ENCODE data around the gene MAPKAP1. TPM values are rescaled to one million over a fixed set of nuclear protein-coding genes. Genes with fewer than 3 reads are reported as not detected.

The MAPKAP1 gene
- total and polyA plus RNA-seq, 8 donors: 49.5 to 89.5 (median 56.2) TPM

GRCh38 chr9:125556046-125556721 is 150.8 kb downstream of the MAPKAP1 start:
- Histone ChIP-seq H3K36me3 (peaks cover 0 to 9% of the 10 kb centered on the region in 2 donors), H3K27ac (no peak overlapping the region), H3K4me1 (peaks cover 3 to 8% of the 10 kb centered on the region in 2 donors), H3K9me3 (no peaks in the 10 kb centered on the region), H3K4me3 (no peak overlapping the region), H3K27me3 (no peaks in the 10 kb centered on the region)
- TF ChIP-seq CTCF (IDR thresholded peaks at IDR 0.05): no peak
- intact Hi-C loops (cut with DNase I): no loop called here
- DNase-seq (no peak), ATAC-seq (no peak)

- DNase-seq: no peak
- no peak for TF ChIP-seq CTCF (IDR thresholded peaks at IDR 0.05)
- peaks cover 16 to 20% of the 10 kb centered on the region in 2 donors for H3K4me1 ChIP-seq
- H3K27ac ChIP-seq: no peak overlapping the region
- intact Hi-C loops (cut with DNase I): no loop called here
- H3K27me3 ChIP-seq: no peaks in the 10 kb centered on the region
- no peaks in the 10 kb centered on the region for H3K9me3 ChIP-seq
- no peak for ATAC-seq
- H3K36me3 ChIP-seq: peaks cover 0 to 9% of the 10 kb centered on the region in 2 donors
- H3K4me3 ChIP-seq: no peak overlapping the region
Measured at GRCh38 chr9:125554726-125555125, 152.3 kb downstream of the MAPKAP1 start.

DNA sequence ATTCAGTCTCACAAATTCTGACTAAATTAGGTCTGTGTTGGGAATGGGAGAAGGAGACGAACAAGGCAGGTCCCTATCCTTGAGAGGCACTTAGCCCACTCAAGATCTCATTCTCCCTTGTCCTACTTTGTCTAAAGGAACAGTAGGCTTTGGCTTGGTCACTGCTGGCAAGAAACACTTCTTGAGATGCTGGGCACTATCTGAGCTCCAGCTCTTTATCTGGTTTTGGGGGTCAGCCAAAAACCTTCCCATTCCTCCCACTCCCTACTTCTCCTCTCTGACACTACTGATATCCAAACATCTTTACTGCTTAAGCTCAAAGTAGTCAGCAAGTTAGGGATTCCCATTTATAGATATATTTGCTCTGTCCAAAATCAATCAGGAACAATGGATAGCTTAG is 155.2 kb downstream of the MAPKAP1 start:
- ATAC-seq (no peak), DNase-seq (no peak)
- Histone ChIP-seq H3K36me3 (no peaks in the 10 kb centered on the region), H3K27me3 (no peaks in the 10 kb centered on the region), H3K4me1 (peaks cover 28 to 32% of the 10 kb centered on the region in 2 donors), H3K27ac (no peak overlapping the region), H3K4me3 (no peak overlapping the region), H3K9me3 (no peaks in the 10 kb centered on the region)
- intact Hi-C loops (cut with DNase I): no loop called here
- TF ChIP-seq CTCF (IDR thresholded peaks at IDR 0.05): no peak

- no peak overlapping the region for H3K4me3 ChIP-seq
- peak in 2 of 4 donors; percentile 55 to 72 for DNase-seq
- peak; percentile 56 for ATAC-seq
- peaks cover 32 to 34% of the 10 kb centered on the region in 2 donors for H3K4me1 ChIP-seq
- H3K36me3 ChIP-seq: peaks cover 0 to 5% of the 10 kb centered on the region in 2 donors
- H3K9me3 ChIP-seq: no peaks in the 10 kb centered on the region
- intact Hi-C loops (cut with DNase I): no loop called here
- TF ChIP-seq CTCF (IDR thresholded peaks at IDR 0.05): no peak
- H3K27me3 ChIP-seq: no peaks in the 10 kb centered on the region
- H3K27ac ChIP-seq: peak overlapping the region; percentile 57 to 73
Measured at GRCh38 chr9:125549891-125550885, 156.8 kb downstream of the MAPKAP1 start.

DNA sequence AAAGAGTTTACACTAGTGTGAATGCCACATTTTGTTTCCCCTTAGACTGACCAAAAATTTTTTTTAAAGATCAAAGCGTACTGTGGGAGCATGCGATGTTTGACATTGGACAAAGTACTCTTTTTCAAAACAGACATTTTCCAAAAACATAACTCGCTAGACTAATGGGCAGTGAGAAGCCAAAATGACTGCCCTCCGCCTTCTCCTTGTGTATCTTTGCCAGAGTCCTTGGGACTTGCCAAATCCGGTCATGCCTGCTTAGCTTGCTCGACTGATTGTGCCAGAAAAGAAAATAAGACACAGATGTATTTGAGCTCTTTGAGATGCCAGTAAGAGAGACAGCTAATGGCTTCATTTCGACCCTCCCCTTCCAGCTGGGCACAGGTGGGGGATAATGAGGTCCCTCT is 157.5 kb downstream of the MAPKAP1 start:
- intact Hi-C loops (cut with DNase I): no loop called here
- Histone ChIP-seq H3K27me3 (no peaks in the 10 kb centered on the region), H3K4me3 (no peak overlapping the region), H3K27ac (peak overlapping the region; percentile 57 to 73), H3K9me3 (no peaks in the 10 kb centered on the region), H3K4me1 (peaks cover 32 to 34% of the 10 kb centered on the region in 2 donors), H3K36me3 (peaks cover 0 to 5% of the 10 kb centered on the region in 2 donors)
- ATAC-seq (peak; percentile 74), DNase-seq (peak in 2 of 4 donors; percentile 60 to 79)
- TF ChIP-seq CTCF (IDR thresholded peaks at IDR 0.05): no peak
